ENCODE measurements around the gene PVALEF. TPM values are rescaled to one million over a fixed set of nuclear protein-coding genes. Genes with fewer than 3 reads are reported as not detected.

Gene PVALEF
- total RNA-seq, 1 donor from 2014 or later, result not detected

- Histone ChIP-seq H3K27me3 (ENCODE audit: low read depth) (peaks cover 4% of the 10 kb centered on the region), H3K4me3 (no peak overlapping the region), H3K4me1 (peaks cover 12% of the 10 kb centered on the region), H3K36me3 (no peaks in the 10 kb centered on the region), H3K9me3 (no peaks in the 10 kb centered on the region), H3K27ac (no peak overlapping the region)
- ATAC-seq, result no peak
- TF ChIP-seq, protein P1, sequence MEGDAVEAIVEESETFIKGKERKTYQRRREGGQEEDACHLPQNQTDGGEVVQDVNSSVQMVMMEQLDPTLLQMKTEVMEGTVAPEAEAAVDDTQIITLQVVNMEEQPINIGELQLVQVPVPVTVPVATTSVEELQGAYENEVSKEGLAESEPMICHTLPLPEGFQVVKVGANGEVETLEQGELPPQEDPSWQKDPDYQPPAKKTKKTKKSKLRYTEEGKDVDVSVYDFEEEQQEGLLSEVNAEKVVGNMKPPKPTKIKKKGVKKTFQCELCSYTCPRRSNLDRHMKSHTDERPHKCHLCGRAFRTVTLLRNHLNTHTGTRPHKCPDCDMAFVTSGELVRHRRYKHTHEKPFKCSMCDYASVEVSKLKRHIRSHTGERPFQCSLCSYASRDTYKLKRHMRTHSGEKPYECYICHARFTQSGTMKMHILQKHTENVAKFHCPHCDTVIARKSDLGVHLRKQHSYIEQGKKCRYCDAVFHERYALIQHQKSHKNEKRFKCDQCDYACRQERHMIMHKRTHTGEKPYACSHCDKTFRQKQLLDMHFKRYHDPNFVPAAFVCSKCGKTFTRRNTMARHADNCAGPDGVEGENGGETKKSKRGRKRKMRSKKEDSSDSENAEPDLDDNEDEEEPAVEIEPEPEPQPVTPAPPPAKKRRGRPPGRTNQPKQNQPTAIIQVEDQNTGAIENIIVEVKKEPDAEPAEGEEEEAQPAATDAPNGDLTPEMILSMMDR (IDR thresholded peaks at IDR 0.05), result no peak
- DNase-seq, result peak; percentile 61
- intact Hi-C loops (cut with DNase I), result no loop called here
These were observed 10.3 kb upstream of the PVALEF start for GRCh38 chr17:81154961-81155360.

DNA sequence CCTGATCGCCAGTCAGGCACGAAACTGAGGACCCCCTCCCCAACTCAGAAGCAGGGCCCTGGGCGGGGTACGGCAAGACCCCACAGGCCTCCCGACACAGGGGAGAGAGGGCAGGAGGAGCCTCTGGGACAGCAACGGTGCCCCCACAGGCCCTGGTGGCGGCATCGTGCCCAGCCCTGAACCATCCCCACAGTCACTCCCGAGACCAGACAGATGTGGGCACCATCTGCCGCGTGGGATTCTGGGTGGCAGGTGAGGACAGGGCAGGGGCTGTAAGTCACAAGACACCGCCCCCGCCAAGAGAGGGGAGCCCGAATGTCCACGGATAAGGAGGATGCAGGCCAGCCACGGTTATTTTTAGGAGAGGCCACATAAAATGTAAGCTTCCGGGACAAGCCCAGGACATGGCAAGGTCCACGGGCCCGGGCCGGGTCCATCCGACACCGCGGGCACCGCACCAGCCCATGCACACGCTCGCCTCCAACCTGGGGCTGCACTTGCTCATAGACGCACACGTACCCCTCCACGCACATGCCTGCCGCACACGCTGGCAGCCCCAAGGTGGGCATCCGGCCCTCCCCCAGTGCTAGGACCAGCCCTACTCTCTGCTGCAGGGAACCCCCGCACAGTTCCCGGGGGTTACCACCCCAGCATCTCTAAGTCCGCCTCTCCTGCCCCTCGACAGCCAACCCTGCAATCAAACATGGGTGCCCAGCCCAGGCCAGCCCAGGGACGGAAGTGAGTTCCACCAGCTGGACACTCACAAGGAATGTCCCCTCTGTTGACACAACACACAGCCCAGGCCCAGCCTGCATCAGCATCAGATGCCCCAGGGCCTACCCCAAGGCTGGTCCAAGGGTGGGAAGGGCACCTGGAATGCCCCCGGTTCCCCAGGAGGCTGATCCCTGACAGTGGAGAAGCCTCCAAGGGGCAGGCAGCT lies 8.2 kb upstream of the PVALEF start:
- Histone ChIP-seq H3K36me3 (no peaks in the 10 kb centered on the region), H3K4me3 (no peak overlapping the region), H3K27me3 (ENCODE audit: low read depth) (peaks cover 8% of the 10 kb centered on the region), H3K27ac (no peak overlapping the region), H3K4me1 (peaks cover 15% of the 10 kb centered on the region), H3K9me3 (no peaks in the 10 kb centered on the region)
- intact Hi-C loops (cut with DNase I), result no loop called here
- ATAC-seq (no peak), DNase-seq (no peak)
- TF ChIP-seq, protein P1 (IDR thresholded peaks at IDR 0.05), result no peak

GRCh38 chr17:81157848-81158687 lies 7.2 kb upstream of the PVALEF start:
- Histone ChIP-seq H3K27me3 (ENCODE audit: low read depth) (peaks cover 9% of the 10 kb centered on the region), H3K27ac (no peak overlapping the region), H3K4me3 (no peak overlapping the region), H3K36me3 (no peaks in the 10 kb centered on the region), H3K4me1 (peaks cover 15% of the 10 kb centered on the region), H3K9me3 (no peaks in the 10 kb centered on the region)
- DNase-seq (no peak), ATAC-seq (no peak)
- intact Hi-C loops (cut with DNase I), result no loop called here
- TF ChIP-seq, protein P1 (IDR thresholded peaks at IDR 0.05), result no peak

DNA sequence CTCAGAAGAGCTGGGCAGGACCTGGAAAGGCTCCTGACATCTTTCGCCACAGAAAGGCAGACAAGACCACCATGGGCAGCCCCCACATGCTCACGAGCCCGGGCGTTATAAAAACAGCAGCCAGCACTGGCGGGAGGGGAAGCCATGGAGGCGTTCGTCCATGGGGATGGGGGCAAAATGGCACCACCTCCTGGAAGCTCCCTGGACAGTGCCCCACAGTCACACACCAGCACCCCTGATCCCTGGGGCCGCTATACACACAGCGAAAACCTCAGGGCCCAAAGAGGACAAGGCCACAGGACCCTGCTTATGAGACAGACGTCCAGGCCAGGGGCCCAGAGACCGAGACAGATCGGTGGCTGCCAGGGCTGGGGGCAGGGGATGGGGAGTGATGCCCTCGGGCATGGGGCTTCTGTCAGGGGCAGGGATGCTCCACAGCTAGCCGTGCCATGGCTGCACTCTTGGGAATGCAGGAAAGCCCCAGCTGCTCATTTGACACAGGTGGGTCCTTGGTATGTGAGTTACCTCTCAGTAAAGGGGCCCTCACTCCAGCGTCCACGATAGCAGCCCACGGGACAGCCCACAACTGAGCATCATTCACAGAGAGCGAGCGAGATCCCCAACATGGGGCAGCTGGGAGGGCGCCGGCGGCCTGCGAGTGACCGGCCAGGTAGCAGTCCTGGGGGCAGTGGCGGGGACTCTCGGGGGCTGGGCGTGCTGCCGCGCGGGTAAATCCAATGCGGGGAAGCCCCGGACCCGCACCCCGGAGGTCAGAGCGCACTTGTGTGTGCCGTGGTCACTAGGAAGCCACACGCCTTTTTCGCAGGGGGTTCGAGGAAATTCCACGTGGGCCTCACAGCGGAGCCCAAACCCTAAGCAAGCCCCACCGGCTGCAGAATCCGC lies 6.4 kb upstream of the PVALEF start:
- Histone ChIP-seq H3K4me3 (peak overlapping the region; percentile 55), H3K27ac (peak overlapping the region; percentile 78), H3K9me3 (no peaks in the 10 kb centered on the region), H3K36me3 (no peaks in the 10 kb centered on the region), H3K4me1 (peaks cover 15% of the 10 kb centered on the region), H3K27me3 (ENCODE audit: low read depth) (peaks cover 9% of the 10 kb centered on the region)
- intact Hi-C loops (cut with DNase I), result no loop called here
- DNase-seq (no peak), ATAC-seq (no peak)
- TF ChIP-seq, protein P1 (IDR thresholded peaks at IDR 0.05), result no peak
